ENCODE measurements around the gene MOGAT3. TPM values are rescaled to one million over a fixed set of nuclear protein-coding genes. Genes with fewer than 3 reads are reported as not detected.

The MOGAT3 gene
- total RNA-seq, 1 experiment from 2014 or later, result 0.15 TPM

- no peak overlapping the region for H3K56ac ChIP-seq (ENCODE audit: insufficient read length, low read depth, low read length)
- no peaks in the 10 kb centered on the region for H3K9me3 ChIP-seq (ENCODE audit: control insufficient read depth, low read depth, low read length)
- WGBS (ENCODE audit: extremely low coverage, insufficient read length, low lambda C conversion rate), result no CpG with 5 or more reads among the region's 21 CpGs
- H3K36me3 Mint-ChIP-seq (ENCODE audit: insufficient read depth in 1 of 3, low read depth in 3 of 3), result peaks cover 0 to 26% (median 0%) of the 10 kb centered on the region in 3 experiments; a peak in 4 of 7 replicates
- no peak overlapping the region for H3K27ac ChIP-seq (ENCODE audit: insufficient read length, low read depth, low read length)
- H2BK15ac ChIP-seq (ENCODE audit: low read depth, low read length), result no peak overlapping the region
- no peak overlapping the region for H3K4me2 ChIP-seq (ENCODE audit: insufficient read depth, insufficient read length, low read length)
- H3T11ph ChIP-seq (ENCODE audit: low read length), result no peak overlapping the region
- H4K20me1 ChIP-seq (ENCODE audit: control insufficient read depth, insufficient read depth, insufficient read length), result no peaks in the 10 kb centered on the region
- H3K79me1 ChIP-seq (ENCODE audit: insufficient read depth, low read depth, low read length, poor library complexity, severe bottlenecking), result no peaks in the 10 kb centered on the region
- no peak overlapping the region for H3K9ac ChIP-seq (ENCODE audit: extremely low read depth, insufficient read length, low read length)
- no peak overlapping the region for H4K8ac ChIP-seq (replicated peaks; ENCODE audit: insufficient read length, low read depth, low read length)
- no peaks in the 10 kb centered on the region for H3K27me3 ChIP-seq (ENCODE audit: insufficient read depth, low read length)
- H2BK5ac ChIP-seq (ENCODE audit: insufficient read length, low read length), result no peak overlapping the region
- H2BK12ac ChIP-seq (ENCODE audit: insufficient read length, low read depth, low read length), result no peak overlapping the region
- no peaks in the 10 kb centered on the region for H3K79me2 ChIP-seq (ENCODE audit: insufficient read depth, low read length)
- no peak overlapping the region for H2AK5ac ChIP-seq (ENCODE audit: insufficient read length, low read length)
- no peak for TF ChIP-seq CTCF (conservative IDR thresholded peaks at IDR 0.05)
- no peaks in the 10 kb centered on the region for H3K23me2 ChIP-seq (ENCODE audit: insufficient read length, low read depth, low read length, poor library complexity, severe bottlenecking)
- no peak overlapping the region for H3K14ac ChIP-seq (ENCODE audit: insufficient read depth, low read length)
- H3K4me3 Mint-ChIP-seq, result peak overlapping the region in 1 of 2 experiments; percentile 38; a peak in 1 of 5 replicates
- H2AFZ ChIP-seq (ENCODE audit: low read length), result no peak overlapping the region
- H3K18ac ChIP-seq (ENCODE audit: insufficient read length, low read depth, low read length), result no peak overlapping the region
- H3K23ac ChIP-seq (ENCODE audit: insufficient read length, low read depth, low read length), result no peak overlapping the region
- no peak overlapping the region for H2BK20ac ChIP-seq (ENCODE audit: low read depth, low read length, poor library complexity, severe bottlenecking)
- H3K27ac Mint-ChIP-seq, result peak overlapping the region in 1 of 3 experiments; percentile 73; a peak in 2 of 7 replicates
- no peak overlapping the region for H3K4ac ChIP-seq (ENCODE audit: low read depth, low read length)
- no peak overlapping the region for H2BK120ac ChIP-seq (ENCODE audit: low read depth, low read length, poor library complexity, severe bottlenecking)
- no peaks in the 10 kb centered on the region for H3K27me3 Mint-ChIP-seq (ENCODE audit: low read depth)
- DNase-seq, result no peak
- H4K5ac ChIP-seq (ENCODE audit: insufficient read length, low read depth, low read length), result no peak overlapping the region
- no peaks in the 10 kb centered on the region for H3K9me3 Mint-ChIP-seq
- peaks cover 21 to 34% of the 10 kb centered on the region in 2 experiments for H3K4me1 Mint-ChIP-seq
- H3K4me1 ChIP-seq (ENCODE audit: insufficient read depth, low read length), result 0 out of 2 replicates have a peak, but pooled peaks cover 3% of the 10 kb centered on the region
- H4K91ac ChIP-seq (ENCODE audit: insufficient read length, low read depth, low read length), result no peak overlapping the region
Observed at GRCh38 chr7:101233907-101234547, 33.2 kb upstream of the MOGAT3 start.
